Lung (tissue), 12 donors: ENCODE data around the gene UTP11. TPM values are rescaled to one million over a fixed set of nuclear protein-coding genes. Genes with fewer than 3 reads are reported as not detected.

ENCODE experiments used
- ATAC-seq: fragments of 200-7000 bp; cut with Tn5 transposase; one replicate; pipeline ENCODE4 v1.9.1; 2020; ENCODE audit warnings: moderate number of reproducible peaks; ENCODE audit not compliant: insufficient read depth, low FRiP score
- DNase-seq, 3 donors: peaks; one replicate each; pipeline ENCODE4 v3.0.0-alpha.2; 2013 to 2017
- H3K27ac ChIP-seq, 2 donors: one replicate each; pipeline ENCODE4 v1.5.1; 2013; ENCODE audit warnings: mild to moderate bottlenecking in 2 of 2, moderate library complexity in 2 of 2, control low read depth in 1 of 2, inconsistent platforms in 1 of 2, low read depth in 1 of 2, low read length in 1 of 2
- H3K27me3 ChIP-seq, 3 donors: one replicate each; pipeline ENCODE4 v1.5.1; 2013; ENCODE audit warnings: low read length in 2 of 3; ENCODE audit not compliant: control insufficient read depth in 3 of 3, insufficient read depth in 3 of 3
- H3K36me3 ChIP-seq, 4 donors: one replicate each; pipeline ENCODE4 v1.5.1; 2013; ENCODE audit warnings: low read length in 4 of 4, mild to moderate bottlenecking in 1 of 4, moderate library complexity in 1 of 4; ENCODE audit not compliant: control insufficient read depth in 4 of 4, insufficient read depth in 4 of 4
- H3K4me1 ChIP-seq, 5 donors: one replicate each; pipeline ENCODE4 v1.5.1; 2013; ENCODE audit warnings: low read length in 5 of 5, mild to moderate bottlenecking in 2 of 5, moderate library complexity in 1 of 5; ENCODE audit not compliant: control insufficient read depth in 5 of 5, insufficient read depth in 5 of 5
- H3K4me3 ChIP-seq: one replicate; pipeline ENCODE4 v1.5.1; 2013; ENCODE audit warnings: mild to moderate bottlenecking, control low read depth, moderate library complexity
- H3K9ac ChIP-seq, 2 donors: one replicate each; pipeline ENCODE4 v1.5.1; 2013; ENCODE audit warnings: low read length in 2 of 2, control low read depth in 1 of 2; ENCODE audit not compliant: insufficient read depth in 1 of 2
- H3K9me3 ChIP-seq, 4 donors: one replicate each; pipeline ENCODE4 v1.5.1; 2013; ENCODE audit warnings: low read length in 3 of 4, mild to moderate bottlenecking in 1 of 4, moderate library complexity in 1 of 4; ENCODE audit not compliant: control insufficient read depth in 4 of 4, insufficient read depth in 3 of 4
- whole genome bisulfite sequencing, 2 donors: extraction: QIAGEN DNeasy Blood & Tissue Kit; methylation state at CpG; one replicate each; pipeline ENCODE4 v1.1.7; 2013; 5-methylcytosine and 5-hydroxymethylcytosine counted together
- polyA plus RNA-seq, 2 donors: library from polyadenylated mRNA; stranded (reverse); fragments of 200-250 nt; gene quantifications; one replicate each; pipeline ENCODE4 v1.2.1, GENCODE V29; 2013
- total RNA-seq, 2 donors: library from RNA; depleted of rRNA in 1 of 2; stranded (reverse); fragments of >200 nt in 1 of 2; gene quantifications; one replicate each; pipeline ENCODE4 v1.2.1, GENCODE V29; 2014 to 2021
- TF ChIP-seq, protein P1 (sequence below): IDR thresholded peaks from 2 replicates; pipeline ENCODE4 v1.5.1; 2012; ENCODE audit warnings: mild to moderate bottlenecking; ENCODE audit errors: control extremely low read depth, extremely low read depth
- donor health status: control.
- donor health status: control.
- donor health status: Bipolar disorder and iron deficiency.
- donor health status: healthy.
- donor health status: DM: yes; HTN: yes; CAD: no.

UTP11 gene
- total and polyA plus RNA-seq, 4 donors: 27.3 to 33.7 (median 31.1) TPM

DNA sequence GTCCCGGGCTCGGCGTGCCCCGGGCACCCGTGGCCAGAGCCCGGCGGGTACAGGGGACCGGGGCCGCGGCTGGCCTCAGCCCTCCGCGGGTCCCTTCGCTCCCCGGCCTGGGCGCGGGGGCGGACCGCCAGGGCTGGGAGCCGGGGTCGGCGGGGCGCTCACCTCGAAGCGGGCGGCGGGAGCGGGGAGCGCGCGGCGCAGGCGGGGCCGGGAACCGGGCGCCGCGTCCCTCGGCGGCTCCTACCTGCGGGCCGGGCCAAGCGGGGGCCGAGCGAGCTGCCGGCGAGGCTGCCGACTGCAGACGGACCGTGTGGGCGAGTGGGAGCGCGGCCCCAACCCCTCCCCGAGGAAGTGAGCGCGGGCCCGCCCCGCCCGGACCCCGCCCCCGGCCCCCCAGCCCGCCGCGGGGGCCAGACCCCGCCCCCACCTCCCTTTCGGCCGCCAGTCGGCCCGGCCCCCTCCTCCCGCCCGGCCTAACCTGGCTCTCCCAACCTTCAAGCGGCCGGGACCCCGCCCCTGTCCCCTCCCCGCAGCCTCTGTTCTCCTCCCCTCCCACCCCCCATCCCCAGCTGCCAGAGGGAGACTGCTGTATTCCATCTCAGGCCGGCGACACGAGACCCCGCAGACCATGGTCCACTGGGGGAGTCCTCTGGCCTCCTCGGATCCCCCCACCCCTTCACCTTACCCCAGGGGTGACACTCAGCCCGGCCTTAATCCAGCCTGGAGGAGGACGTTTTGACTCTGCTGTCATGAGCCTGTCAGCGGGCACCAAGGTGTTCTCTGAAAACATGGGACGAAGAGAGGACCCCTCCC, 7.1 kb upstream of the UTP11 start, which contains the start of gene FHL3:
TSS of gene FHL3 (minus strand) at position 320 of the 813 bp plus-strand sequence. CDS start 6,102 bp downstream, outside the sequence.
- TF ChIP-seq, protein P1, sequence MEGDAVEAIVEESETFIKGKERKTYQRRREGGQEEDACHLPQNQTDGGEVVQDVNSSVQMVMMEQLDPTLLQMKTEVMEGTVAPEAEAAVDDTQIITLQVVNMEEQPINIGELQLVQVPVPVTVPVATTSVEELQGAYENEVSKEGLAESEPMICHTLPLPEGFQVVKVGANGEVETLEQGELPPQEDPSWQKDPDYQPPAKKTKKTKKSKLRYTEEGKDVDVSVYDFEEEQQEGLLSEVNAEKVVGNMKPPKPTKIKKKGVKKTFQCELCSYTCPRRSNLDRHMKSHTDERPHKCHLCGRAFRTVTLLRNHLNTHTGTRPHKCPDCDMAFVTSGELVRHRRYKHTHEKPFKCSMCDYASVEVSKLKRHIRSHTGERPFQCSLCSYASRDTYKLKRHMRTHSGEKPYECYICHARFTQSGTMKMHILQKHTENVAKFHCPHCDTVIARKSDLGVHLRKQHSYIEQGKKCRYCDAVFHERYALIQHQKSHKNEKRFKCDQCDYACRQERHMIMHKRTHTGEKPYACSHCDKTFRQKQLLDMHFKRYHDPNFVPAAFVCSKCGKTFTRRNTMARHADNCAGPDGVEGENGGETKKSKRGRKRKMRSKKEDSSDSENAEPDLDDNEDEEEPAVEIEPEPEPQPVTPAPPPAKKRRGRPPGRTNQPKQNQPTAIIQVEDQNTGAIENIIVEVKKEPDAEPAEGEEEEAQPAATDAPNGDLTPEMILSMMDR: no peak
- Histone ChIP-seq H3K27me3 (no peaks in the 10 kb centered on the region), H3K36me3 (no peaks in the 10 kb centered on the region), H3K27ac (peak within 1 kb of the TSS; percentile 57 to 74), H3K4me3 (peak within 1 kb of the TSS; percentile 63), H3K4me1 (peaks cover 0 to 35% (median 18%) of the 10 kb centered on the region in 5 donors), H3K9me3 (no peaks in the 10 kb centered on the region), H3K9ac (peak within 1 kb of the TSS in 1 of 2 donors; percentile 76)
- ATAC-seq (peak; percentile 66), DNase-seq (peak; percentile 59 to 80 (median 77))
- WGBS, 2 donors: 3 to 4% methylated on average over 56 to 83 of the region's 83 CpGs

DNA sequence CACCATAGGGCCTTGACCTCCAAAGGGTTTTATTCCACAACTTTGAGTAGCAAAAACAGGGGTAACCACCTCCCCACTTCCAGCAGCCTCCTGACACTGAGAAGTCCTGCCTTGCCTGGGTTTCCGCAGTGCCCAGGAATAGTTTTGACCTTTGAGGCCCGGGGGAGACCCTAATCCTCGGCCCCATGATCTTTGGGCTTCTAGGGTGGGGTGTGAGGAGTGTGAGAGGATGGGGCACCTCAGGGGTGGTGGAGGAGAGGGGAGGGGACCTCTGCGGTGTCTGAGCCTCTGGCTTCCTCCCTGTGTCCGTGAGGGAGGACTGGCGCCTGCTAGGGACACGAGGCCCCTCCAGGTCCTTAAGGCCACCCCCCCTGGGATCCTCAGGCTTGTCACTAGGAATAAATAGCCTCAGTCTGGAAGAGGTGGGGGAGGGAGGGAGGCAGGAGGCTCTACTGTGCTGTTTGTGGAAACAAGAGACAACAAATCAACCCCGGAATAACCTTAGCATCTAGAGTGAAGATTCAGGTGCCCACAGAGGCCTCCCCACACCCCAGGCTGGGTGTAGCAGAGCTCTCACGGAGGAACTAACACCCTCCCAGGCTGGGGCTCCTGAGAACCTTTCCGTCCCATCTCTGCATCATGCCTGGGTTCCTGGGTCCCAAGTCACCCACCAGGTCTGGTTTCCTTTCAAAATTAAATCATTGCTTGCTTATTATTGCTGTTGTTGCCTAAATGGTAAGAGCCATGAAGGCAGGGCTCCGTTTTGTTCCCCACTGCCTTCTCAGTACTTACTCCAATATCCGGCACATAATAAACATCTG, 6.3 kb upstream of the UTP11 start:
- TF ChIP-seq, protein P1: no peak
- H3K36me3 ChIP-seq: no peaks in the 10 kb centered on the region
- no peak overlapping the region for H3K9ac ChIP-seq
- H3K27ac ChIP-seq: peak overlapping the region; percentile 21 to 74
- no peaks in the 10 kb centered on the region for H3K27me3 ChIP-seq
- H3K4me3 ChIP-seq: no peak overlapping the region
- ATAC-seq: no peak
- WGBS, 2 donors: 63 to 68% methylated on average over 12 of the region's 12 CpGs
- DNase-seq: no peak
- peaks cover 0 to 27% (median 10%) of the 10 kb centered on the region in 5 donors for H3K4me1 ChIP-seq
- H3K9me3 ChIP-seq: no peaks in the 10 kb centered on the region

DNA sequence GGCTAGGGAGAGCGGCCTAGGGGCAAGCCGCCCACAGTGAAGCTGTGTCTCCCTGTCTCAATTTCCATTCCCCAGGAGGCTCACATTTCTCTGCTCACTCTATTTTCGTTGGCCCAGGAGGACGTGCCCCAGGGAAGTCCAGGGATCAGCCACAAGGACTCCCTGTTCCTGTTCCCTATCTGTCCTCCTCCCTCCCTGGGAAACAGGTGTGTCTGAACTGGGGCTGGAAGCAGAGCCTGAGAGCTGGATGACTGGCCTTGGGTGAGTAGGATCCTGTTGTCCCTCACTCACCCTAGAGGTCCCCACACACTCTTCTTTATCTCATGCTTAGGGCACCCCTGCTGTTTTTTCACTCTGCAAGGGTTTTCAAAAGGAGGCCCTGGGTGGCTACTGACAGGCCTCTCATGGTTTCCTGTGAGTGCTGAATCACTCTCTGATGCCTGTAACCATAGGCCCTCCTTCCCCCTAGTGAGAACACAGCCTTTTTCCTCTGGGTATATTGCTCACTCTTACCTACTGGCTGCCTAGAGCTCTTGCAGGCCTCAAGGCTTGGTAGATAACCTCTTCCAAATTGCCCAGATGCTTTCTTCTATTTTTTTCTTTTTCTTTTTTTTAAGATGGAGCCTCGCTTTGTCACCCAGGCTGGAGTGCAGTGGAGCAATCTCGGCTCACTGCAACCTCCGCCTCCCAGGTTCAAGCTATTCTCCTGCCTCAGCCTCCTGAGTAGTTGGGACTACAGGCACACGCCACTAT, 3.3 kb upstream of the UTP11 start:
- ATAC-seq: no peak
- Histone ChIP-seq H3K27ac (peak overlapping the region in 1 of 2 donors; percentile 37), H3K4me1 (peaks cover 0 to 24% (median 8%) of the 10 kb centered on the region in 5 donors), H3K9me3 (no peaks in the 10 kb centered on the region), H3K36me3 (peaks cover 0 to 2% (median 0%) of the 10 kb centered on the region in 4 donors), H3K27me3 (no peaks in the 10 kb centered on the region), H3K4me3 (no peak overlapping the region), H3K9ac (no peak overlapping the region)
- 69 to 79% methylated on average over 8 of the region's 8 CpGs for WGBS, 2 donors
- DNase-seq: no peak
- TF ChIP-seq, protein P1: no peak
